Stomach smooth muscle (tissue), 2 donors: Measurements from ENCODE around the gene LONRF2.

ENCODE experiments used
- H3K27ac ChIP-seq: one replicate; pipeline ENCODE4 v1.7.0; 2013; ENCODE audit warnings: mild to moderate bottlenecking, low read length, inconsistent platforms
- H3K27me3 ChIP-seq, 2 donors: one replicate each; pipeline ENCODE4 v1.7.0; 2013; ENCODE audit warnings: low read length in 2 of 2; ENCODE audit not compliant: insufficient read depth in 2 of 2, control insufficient read depth in 1 of 2
- H3K36me3 ChIP-seq, 2 donors: one replicate each; pipeline ENCODE4 v1.7.0; 2013; ENCODE audit warnings: low read length in 2 of 2; ENCODE audit not compliant: control insufficient read depth in 2 of 2, insufficient read depth in 2 of 2
- H3K4me1 ChIP-seq: one replicate; pipeline ENCODE4 v1.7.0; 2013; ENCODE audit warnings: low read length; ENCODE audit not compliant: control insufficient read depth, insufficient read depth
- H3K4me3 ChIP-seq, 2 donors: one replicate each; pipeline ENCODE4 v1.7.0; 2013; ENCODE audit warnings: low read length in 2 of 2
- H3K9ac ChIP-seq, 2 donors: one replicate each; pipeline ENCODE4 v1.7.0; 2013; ENCODE audit warnings: low read length in 2 of 2, mild to moderate bottlenecking in 1 of 2
- H3K9me3 ChIP-seq, 2 donors: one replicate each; pipeline ENCODE4 v1.7.0; 2013; ENCODE audit warnings: low read length in 2 of 2; ENCODE audit not compliant: control insufficient read depth in 2 of 2
- donor health status: healthy.
- donor health status: Pancreatic carcinoma.

Gene LONRF2

GRCh38 chr2:100285691-100286090 lies 36.6 kb downstream of the LONRF2 start:
- Histone ChIP-seq H3K36me3 (peaks cover 24 to 28% of the 10 kb centered on the region in 2 donors), H3K27me3 (no peaks in the 10 kb centered on the region), H3K9me3 (no peaks in the 10 kb centered on the region), H3K4me1 (no peaks in the 10 kb centered on the region), H3K27ac (no peak overlapping the region), H3K9ac (no peak overlapping the region), H3K4me3 (no peak overlapping the region)

DNA sequence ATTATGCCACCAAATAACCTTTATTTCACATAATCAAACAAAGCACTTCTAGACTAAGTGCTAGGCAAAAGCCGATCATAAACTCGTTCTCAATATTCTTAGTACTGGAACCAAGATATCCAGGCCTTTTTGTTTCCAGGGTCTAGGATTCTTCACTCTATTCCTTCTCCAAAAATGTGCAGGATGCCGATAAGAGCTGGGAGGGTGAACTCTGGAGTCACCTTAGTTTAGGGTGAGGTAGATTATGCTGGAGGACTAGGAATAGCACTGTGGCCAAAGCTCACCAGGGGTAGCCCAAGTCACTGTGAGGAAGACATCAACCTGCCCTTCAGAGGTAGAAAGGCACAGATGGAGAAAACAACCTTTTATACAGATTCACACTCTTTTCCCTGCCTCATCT lies 37.3 kb downstream of the LONRF2 start:
- H3K9ac ChIP-seq = no peak overlapping the region

DNA sequence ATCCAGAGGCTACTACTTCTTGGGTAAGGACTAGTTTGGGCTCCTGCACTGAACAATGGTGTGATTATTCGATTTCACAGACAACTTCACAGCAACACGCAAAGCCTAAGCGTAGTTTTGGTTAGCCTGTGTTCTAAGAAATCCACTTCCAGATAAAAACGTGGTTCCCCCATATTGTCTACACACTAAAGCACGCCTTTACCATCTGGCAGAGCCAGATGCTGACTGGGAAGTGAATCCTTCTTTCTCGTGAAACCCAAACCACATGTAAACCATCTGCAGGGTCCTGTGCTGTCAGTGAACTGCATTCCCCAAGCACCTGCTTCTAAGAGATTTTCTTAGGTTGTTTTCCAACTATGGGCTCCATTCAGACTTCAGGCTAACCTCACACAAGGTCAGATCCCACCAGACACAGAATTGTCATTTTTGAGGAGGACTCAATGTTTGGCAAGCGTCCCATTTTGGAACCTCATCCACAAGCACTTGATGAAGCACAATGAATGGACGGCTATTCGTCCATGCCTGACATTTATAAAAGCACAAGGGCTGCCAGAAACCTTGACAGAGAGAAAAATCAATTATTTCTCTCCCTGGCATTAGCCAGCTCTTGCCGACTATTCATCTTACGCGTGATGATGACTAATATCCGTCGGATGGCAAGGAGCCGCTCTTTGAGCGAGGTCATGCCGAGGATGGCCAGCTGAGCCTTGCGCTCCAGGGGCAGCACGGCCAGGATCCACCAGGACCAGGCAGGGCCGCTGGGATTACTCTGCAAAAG lies 38.4 kb downstream of the LONRF2 start:
- Histone ChIP-seq H3K9ac (no peak overlapping the region), H3K4me3 (no peak overlapping the region), H3K36me3 (peaks cover 21 to 22% of the 10 kb centered on the region in 2 donors), H3K27me3 (no peaks in the 10 kb centered on the region), H3K9me3 (no peaks in the 10 kb centered on the region), H3K27ac (no peak overlapping the region), H3K4me1 (no peaks in the 10 kb centered on the region)

More for the DNA sequence above, 37.3 kb downstream of the LONRF2 start:
- Histone ChIP-seq H3K36me3 (peaks cover 23 to 24% of the 10 kb centered on the region in 2 donors), H3K9me3 (no peaks in the 10 kb centered on the region), H3K4me3 (no peak overlapping the region), H3K27me3 (no peaks in the 10 kb centered on the region), H3K27ac (no peak overlapping the region), H3K4me1 (no peaks in the 10 kb centered on the region)

- H3K27ac ChIP-seq = no peak overlapping the region
- H3K9ac ChIP-seq = peak overlapping the region in 1 of 2 donors; percentile 36
- peaks cover 15 to 17% of the 10 kb centered on the region in 2 donors for H3K36me3 ChIP-seq
- H3K9me3 ChIP-seq = no peaks in the 10 kb centered on the region
- no peaks in the 10 kb centered on the region for H3K27me3 ChIP-seq
- peak overlapping the region in 1 of 2 donors; percentile 0 for H3K4me3 ChIP-seq
- no peaks in the 10 kb centered on the region for H3K4me1 ChIP-seq
These were observed 40.5 kb downstream of the LONRF2 start for GRCh38 chr2:100281521-100282438.

- Histone ChIP-seq H3K27ac (no peak overlapping the region), H3K4me3 (no peak overlapping the region), H3K27me3 (no peaks in the 10 kb centered on the region), H3K9ac (no peak overlapping the region), H3K36me3 (peaks cover 9 to 15% of the 10 kb centered on the region in 2 donors), H3K4me1 (no peaks in the 10 kb centered on the region), H3K9me3 (no peaks in the 10 kb centered on the region)
These were observed 42.4 kb downstream of the LONRF2 start for GRCh38 chr2:100279586-100280534.

DNA sequence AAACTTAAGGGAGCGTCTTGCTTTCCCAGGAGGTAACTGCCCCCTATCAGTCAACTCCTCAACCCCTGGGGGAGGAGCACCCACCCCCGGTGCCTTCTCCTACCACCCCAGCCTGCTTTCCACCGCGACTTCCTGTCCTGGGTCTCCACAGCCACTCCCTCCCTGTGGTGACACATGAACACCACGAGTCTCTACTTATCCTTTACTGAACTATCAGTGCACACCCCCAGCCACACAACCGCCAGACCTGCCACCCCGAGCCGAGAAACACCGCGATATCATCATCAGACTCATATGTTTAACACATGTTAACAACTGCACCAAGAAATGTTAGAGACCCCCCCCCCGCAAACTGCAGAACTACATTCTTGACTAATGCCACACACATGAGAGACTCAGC lies 43.3 kb downstream of the LONRF2 start:
- no peaks in the 10 kb centered on the region for H3K27me3 ChIP-seq
- H3K9me3 ChIP-seq = no peaks in the 10 kb centered on the region
- H3K4me1 ChIP-seq = no peaks in the 10 kb centered on the region
- H3K9ac ChIP-seq = no peak overlapping the region
- H3K36me3 ChIP-seq = peaks cover 7 to 16% of the 10 kb centered on the region in 2 donors
- H3K4me3 ChIP-seq = no peak overlapping the region
- no peak overlapping the region for H3K27ac ChIP-seq

GRCh38 chr2:100278501-100278900 lies 43.8 kb downstream of the LONRF2 start:
- H3K36me3 ChIP-seq = peaks cover 3 to 11% of the 10 kb centered on the region in 2 donors
- H3K9ac ChIP-seq = no peak overlapping the region
- no peaks in the 10 kb centered on the region for H3K4me1 ChIP-seq
- no peaks in the 10 kb centered on the region for H3K9me3 ChIP-seq
- no peak overlapping the region for H3K4me3 ChIP-seq
- no peak overlapping the region for H3K27ac ChIP-seq
- H3K27me3 ChIP-seq = no peaks in the 10 kb centered on the region

DNA sequence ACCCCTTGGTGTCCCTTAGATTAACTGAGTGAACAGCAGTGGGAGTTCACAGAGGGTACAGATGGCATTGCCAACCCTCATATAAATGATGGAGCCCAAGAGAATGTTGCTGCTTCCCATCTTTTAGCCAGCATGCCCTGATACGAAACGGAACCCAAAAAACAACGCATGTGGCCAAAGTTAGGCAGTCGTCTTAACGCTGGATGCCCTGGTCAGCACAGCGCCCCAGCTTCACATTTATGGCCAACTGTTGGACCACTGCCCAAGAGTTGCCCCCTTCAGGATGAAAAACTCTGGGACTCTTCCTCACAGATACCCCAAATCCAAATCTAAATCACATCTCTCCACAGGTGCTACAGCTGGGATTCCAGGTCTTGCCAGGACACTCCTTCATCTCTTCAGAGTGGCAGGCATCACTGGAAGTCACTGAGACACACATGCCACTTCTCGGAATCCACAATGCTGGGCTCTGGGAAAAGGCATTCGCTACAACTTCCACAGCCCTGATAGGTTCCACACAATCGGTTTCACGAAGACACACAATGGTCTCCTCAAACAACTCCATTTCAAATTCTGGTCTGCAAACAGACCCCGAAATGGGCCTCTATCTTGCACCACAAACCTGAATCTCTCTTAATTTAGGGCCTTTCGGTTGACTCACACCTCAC lies 44.6 kb downstream of the LONRF2 start:
- Histone ChIP-seq H3K27ac (no peak overlapping the region), H3K4me1 (no peaks in the 10 kb centered on the region)

DNA sequence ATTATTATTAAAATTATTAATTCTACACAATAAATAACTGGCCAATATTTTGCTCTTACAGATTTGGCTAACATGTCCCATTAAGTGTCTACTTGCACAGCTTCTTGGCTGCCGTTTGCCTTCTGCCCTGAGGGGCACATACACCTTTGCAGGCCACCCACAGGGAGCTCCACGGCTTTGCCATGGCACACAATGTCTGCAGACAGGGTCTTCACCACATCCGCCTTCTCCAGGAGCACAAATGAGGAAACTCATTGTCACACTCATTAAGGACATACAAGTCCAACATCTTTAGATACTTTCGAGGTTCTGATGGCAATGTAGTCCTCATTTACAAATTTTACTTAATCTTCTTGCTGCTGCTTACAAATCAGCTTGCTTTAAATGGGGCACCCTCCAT lies 45.6 kb downstream of the LONRF2 start:
- Histone ChIP-seq H3K27ac (no peak overlapping the region), H3K27me3 (no peaks in the 10 kb centered on the region), H3K9me3 (no peaks in the 10 kb centered on the region), H3K9ac (no peak overlapping the region), H3K4me3 (no peak overlapping the region), H3K36me3 (peaks cover 3 to 10% of the 10 kb centered on the region in 2 donors), H3K4me1 (no peaks in the 10 kb centered on the region)

More for the DNA sequence above, 44.6 kb downstream of the LONRF2 start:
- peaks cover 3 to 10% of the 10 kb centered on the region in 2 donors for H3K36me3 ChIP-seq
- no peak overlapping the region for H3K9ac ChIP-seq
- no peaks in the 10 kb centered on the region for H3K9me3 ChIP-seq
- H3K27me3 ChIP-seq = no peaks in the 10 kb centered on the region
- H3K4me3 ChIP-seq = no peak overlapping the region
